ENCODE measurements around the gene THAP12. TPM values are rescaled to one million over a fixed set of nuclear protein-coding genes. Genes with fewer than 3 reads are reported as not detected.

Gene THAP12
- total and polyA plus RNA-seq, 10 of the 15 experiments (the other 5 are each of a cell fraction or from before 2014, with no cell fraction given) = 12.6 to 45.6 (median 22.3) TPM

GRCh38 chr11:76361776-76362175 lies 19.2 kb downstream of the THAP12 start:
- no peak overlapping the region for H3K27ac ChIP-seq (ENCODE audit: control insufficient read depth, insufficient read depth)
- intact Hi-C loops (cut with micrococcal nuclease; ENCODE audit: unreplicated experiment) = no loop called here
- ChIA-PET SMC1A (ENCODE audit: uncharacterized antibody, unreplicated experiment) (no interaction called here), POLR2A (no interaction called here), RAD21 (ENCODE audit: unreplicated experiment) (no interaction called here), CTCF (interaction anchor here (0.6 to 0.9 kb wide), 3 partner anchors 15 to 452 kb away, joined by 3 read pairs; no protein-coding TSS in a partner anchor)
- no peaks in the 10 kb centered on the region for H3K4me1 ChIP-seq (ENCODE audit: control insufficient read depth, insufficient read depth, low read length)
- 95% methylated on average over 2 of the region's 2 CpGs for WGBS (ENCODE audit: insufficient coverage, insufficient replicate concordance, low lambda C conversion rate, missing lambda C conversion rate)
- FAIRE-seq = no peak
- H3K9me3 ChIP-seq (replicated peaks; ENCODE audit: control insufficient read depth, insufficient read depth, low read length) = no peaks in the 10 kb centered on the region
- in situ Hi-C loops (cut with MboI) = no loop called here
- BruUV-seq (replicated peaks) = no TSS peak
- no peaks in the 10 kb centered on the region for H4K20me1 ChIP-seq (ENCODE audit: control insufficient read depth, insufficient read depth)
- H2AFZ ChIP-seq (ENCODE audit: control insufficient read depth, low read depth, low read length) = no peak overlapping the region
- no peak for DNase-seq (ENCODE audit: low read depth, low spot score)
- H3K27me3 ChIP-seq (replicated peaks in 1 of 2; ENCODE audit: control insufficient read depth in 2 of 2, insufficient read depth in 2 of 2, low read length in 1 of 2) = no peaks in the 10 kb centered on the region
- H3K4me3 ChIP-seq = no peak overlapping the region
- peaks cover 0 to 2% of the 10 kb centered on the region in 2 experiments; a peak in 2 of 4 replicates for H3K36me3 ChIP-seq (ENCODE audit: control insufficient read depth in 2 of 2, insufficient read depth in 2 of 2, low read length in 1 of 2)
- no peak for ATAC-seq
- H3K9ac ChIP-seq (ENCODE audit: control insufficient read depth, insufficient read depth, low read length) = no peak overlapping the region
- H3K4me2 ChIP-seq (ENCODE audit: control insufficient read depth, insufficient read depth) = no peak overlapping the region
- no peaks in the 10 kb centered on the region; the same call in 1 of the 2 replicates for H3K79me2 ChIP-seq (ENCODE audit: control insufficient read depth, insufficient read depth, low read length)
- TF ChIP-seq SMAD5 (IDR thresholded peaks at IDR 0.05; ENCODE audit: low read depth) (no peak), IRF3 (IDR thresholded peaks at IDR 0.05) (no peak), IKZF2 (IDR thresholded peaks at IDR 0.05) (no peak), BCLAF1 (IDR thresholded peaks at IDR 0.05) (no peak), TARDBP (IDR thresholded peaks at IDR 0.05; ENCODE audit: borderline replicate concordance) (no peak), BCL11A (IDR thresholded peaks at IDR 0.05; ENCODE audit: low read depth, low read length) (no peak), POLR2AphosphoS2 (IDR thresholded peaks at IDR 0.05; ENCODE audit: low read depth, low read length) (no peak), HCFC1 (IDR thresholded peaks at IDR 0.05; ENCODE audit: low read length) (no peak), ATF2 (IDR thresholded peaks at IDR 0.05; ENCODE audit: low read length) (no peak), NRF1 (conservative IDR thresholded peaks at IDR 0.05; ENCODE audit: low read depth, low read length) (no peak), JUND (IDR thresholded peaks at IDR 0.05; ENCODE audit: low read depth, low read length) (no peak), FOXK2 (IDR thresholded peaks at IDR 0.05) (no peak), FOS (IDR thresholded peaks at IDR 0.05; ENCODE audit: borderline replicate concordance, extremely low read depth, insufficient read length) (no peak), ZBED1 (IDR thresholded peaks at IDR 0.05; ENCODE audit: borderline replicate concordance) (no peak), ATF7 (IDR thresholded peaks at IDR 0.05; ENCODE audit: low read depth) (no peak), ZNF687 (IDR thresholded peaks at IDR 0.05) (no peak)

All from GM12878 (cell line).